Hepatocyte (in vitro differentiated cells): ENCODE results near the gene SYCE3. TPM values are rescaled to one million over a fixed set of nuclear protein-coding genes. Genes with fewer than 3 reads are reported as not detected.
"Not testable (repeated sequence)": the region's sequence is repeated elsewhere in the genome, so short reads cannot be mapped to it uniquely, and the experiment has no call there.

Experiments used
- DNase-seq: peaks from one replicate; pipeline ENCODE4 v3.0.0-alpha.2; 2016; ENCODE audit warnings: low spot score
- H2AFZ ChIP-seq: fragments of 200-600 bp; sonication (generic); 2 replicates; pipeline ENCODE4 v1.6.0; 2016; ENCODE audit warnings: antibody characterized with exemption, mild to moderate bottlenecking
- H3K27ac ChIP-seq: fragments of 200-600 bp; sonication (generic); 2 replicates; pipeline ENCODE4 v1.5.1; 2016; ENCODE audit warnings: mild to moderate bottlenecking
- H3K27me3 ChIP-seq: fragments of 200-600 bp; sonication (generic); 2 replicates; pipeline ENCODE4 v1.6.1; 2016
- H3K36me3 ChIP-seq: fragments of 200-600 bp; sonication (generic); replicated peaks from 2 replicates; pipeline ENCODE4 v1.5.1; 2016; ENCODE audit warnings: low read depth; ENCODE audit not compliant: insufficient read depth
- H3K4me1 ChIP-seq: fragments of 200-600 bp; sonication (generic); 2 replicates; pipeline ENCODE4 v1.5.1; 2016; ENCODE audit warnings: mild to moderate bottlenecking, moderate library complexity; ENCODE audit not compliant: insufficient read depth
- H3K4me2 ChIP-seq: fragments of 200-600 bp; sonication (generic); 2 replicates; pipeline ENCODE4 v1.6.0; 2016
- H3K4me3 ChIP-seq: fragments of 200-600 bp; sonication (generic); 2 replicates; pipeline ENCODE4 v1.5.1; 2016; ENCODE audit warnings: mild to moderate bottlenecking
- H3K79me2 ChIP-seq: fragments of 200-600 bp; sonication (generic); 2 replicates; pipeline ENCODE4 v1.6.0; 2017; ENCODE audit warnings: mild to moderate bottlenecking
- H3K9me2 ChIP-seq: fragments of 200-600 bp; sonication (generic); replicated peaks from 2 replicates; pipeline ENCODE4 v1.6.0; 2017; ENCODE audit warnings: mild to moderate bottlenecking; ENCODE audit not compliant: insufficient read depth
- H3K9me3 ChIP-seq: fragments of 200-600 bp; sonication (generic); 2 replicates; pipeline ENCODE4 v1.5.1; 2016; ENCODE audit warnings: low read depth, mild to moderate bottlenecking
- H4K20me1 ChIP-seq: fragments of 200-600 bp; sonication (generic); 2 replicates; pipeline ENCODE4 v1.6.0; 2016; ENCODE audit warnings: mild to moderate bottlenecking; ENCODE audit not compliant: insufficient read depth, poor library complexity, severe bottlenecking
- CTCF ChIP-seq: fragments of 200-600 bp; sonication (generic); IDR thresholded peaks from 2 replicates; pipeline ENCODE4 v1.5.1; 2016; ENCODE audit warnings: antibody characterized with exemption, mild to moderate bottlenecking; ENCODE audit not compliant: poor library complexity
- EZH2 ChIP-seq: fragments of 200-600 bp; sonication (generic); IDR thresholded peaks from 2 replicates; pipeline ENCODE4 v1.6.1; 2016; ENCODE audit warnings: antibody characterized with exemption, mild to moderate bottlenecking, borderline replicate concordance
- EZH2phosphoT487 ChIP-seq: fragments of 200-600 bp; sonication (generic); IDR thresholded peaks from one replicate; pipeline ENCODE4 v1.6.1; 2018; ENCODE audit warnings: antibody characterized with exemption, mild to moderate bottlenecking, low read depth, moderate library complexity; ENCODE audit not compliant: unreplicated experiment, severe bottlenecking
- WGBS: methylation state at CpG from one replicate; pipeline ENCODE4 v1.1.6; 2016; ENCODE audit warnings: low lambda C conversion rate; ENCODE audit errors: missing lambda C conversion rate; 5-methylcytosine and 5-hydroxymethylcytosine counted together
- polyA plus RNA-seq: library from polyadenylated mRNA; unstranded; fragments of >200 nt; fragmentation: Nextera tagmentation; extraction: Ambion mirVana; gene quantifications from 2 replicates; pipeline ENCODE4 v1.2.1, GENCODE V29; 2016
- total RNA-seq: library from RNA; depleted of rRNA; stranded (reverse); fragments of >200 nt; gene quantifications from 2 replicates; pipeline ENCODE4 v1.2.3, GENCODE V29; 2014

The SYCE3 gene
- total and polyA plus RNA-seq, 2 experiments from 2014 or later, result 1.4 TPM; not detected in 1

- H2AFZ ChIP-seq, result no peak overlapping the region
- TF ChIP-seq EZH2 (no peak), CTCF (no peak), EZH2phosphoT487 (no peak)
- H3K79me2 ChIP-seq, result peaks cover 37% of the 10 kb centered on the region
- no peaks in the 10 kb centered on the region for H3K9me2 ChIP-seq
- DNase-seq, result no peak
- 94% methylated on average over 10 of the region's 10 CpGs for WGBS
- H4K20me1 ChIP-seq, result peaks cover 13% of the 10 kb centered on the region
- no peak overlapping the region for H3K27ac ChIP-seq
- H3K4me2 ChIP-seq, result no peak overlapping the region
- H3K4me1 ChIP-seq, result peaks cover 12% of the 10 kb centered on the region
- no peaks in the 10 kb centered on the region for H3K36me3 ChIP-seq
- no peaks in the 10 kb centered on the region for H3K27me3 ChIP-seq
- no peaks in the 10 kb centered on the region for H3K9me3 ChIP-seq
- H3K4me3 ChIP-seq, result no peak overlapping the region
Measured at GRCh38 chr22:50521710-50522109, 41.0 kb downstream of the SYCE3 start.

GRCh38 chr22:50520826-50521453 lies 41.8 kb downstream of the SYCE3 start:
- peaks cover 39% of the 10 kb centered on the region for H3K79me2 ChIP-seq
- H3K27me3 ChIP-seq, result no peaks in the 10 kb centered on the region
- no peaks in the 10 kb centered on the region for H3K9me3 ChIP-seq
- no peak overlapping the region for H3K4me2 ChIP-seq
- H2AFZ ChIP-seq, result no peak overlapping the region
- TF ChIP-seq EZH2phosphoT487 (no peak), CTCF (no peak), EZH2 (no peak)
- H3K36me3 ChIP-seq, result no peaks in the 10 kb centered on the region
- H3K4me1 ChIP-seq, result peaks cover 9% of the 10 kb centered on the region
- no peak for DNase-seq
- 100% methylated on average over 13 of the region's 13 CpGs for WGBS
- peaks cover 13% of the 10 kb centered on the region for H4K20me1 ChIP-seq
- no peak overlapping the region for H3K27ac ChIP-seq
- H3K9me2 ChIP-seq, result no peaks in the 10 kb centered on the region
- no peak overlapping the region for H3K4me3 ChIP-seq

- not testable (repeated sequence) for H3K9me3 ChIP-seq, H3K27me3 ChIP-seq, H2AFZ ChIP-seq, DNase-seq, H3K4me2 ChIP-seq, H3K27ac ChIP-seq, H3K9me2 ChIP-seq, H3K36me3 ChIP-seq, H3K4me3 ChIP-seq, H3K4me1 ChIP-seq
- WGBS, result 92% methylated on average over 8 of the region's 8 CpGs
- Histone ChIP-seq H3K79me2 (peaks cover 42% of the 10 kb centered on the region), H4K20me1 (peaks cover 13% of the 10 kb centered on the region)
Measured at GRCh38 chr22:50520184-50520583, 42.5 kb downstream of the SYCE3 start.

GRCh38 chr22:50519151-50519550 lies 43.6 kb downstream of the SYCE3 start:
- H3K9me3 ChIP-seq, result no peaks in the 10 kb centered on the region
- no peak for DNase-seq
- H4K20me1 ChIP-seq, result peaks cover 11% of the 10 kb centered on the region
- H3K79me2 ChIP-seq, result peaks cover 46% of the 10 kb centered on the region
- H3K36me3 ChIP-seq, result no peaks in the 10 kb centered on the region
- no peak overlapping the region for H3K27ac ChIP-seq
- H2AFZ ChIP-seq, result no peak overlapping the region
- H3K4me2 ChIP-seq, result no peak overlapping the region
- TF ChIP-seq EZH2phosphoT487 (no peak), EZH2 (no peak), CTCF (no peak)
- peaks cover 4% of the 10 kb centered on the region for H3K4me1 ChIP-seq
- H3K4me3 ChIP-seq, result no peak overlapping the region
- 95% methylated on average over 8 of the region's 8 CpGs for WGBS
- H3K9me2 ChIP-seq, result no peaks in the 10 kb centered on the region
- no peaks in the 10 kb centered on the region for H3K27me3 ChIP-seq
